NCI-H1436 (cell line): Measurements from ENCODE around the gene SLC50A1.

Source experiments
- DNase-seq: peaks from one replicate; lab custom pipeline; 2025; lab: John Stamatoyannopoulos, UW

Gene SLC50A1, protein sequence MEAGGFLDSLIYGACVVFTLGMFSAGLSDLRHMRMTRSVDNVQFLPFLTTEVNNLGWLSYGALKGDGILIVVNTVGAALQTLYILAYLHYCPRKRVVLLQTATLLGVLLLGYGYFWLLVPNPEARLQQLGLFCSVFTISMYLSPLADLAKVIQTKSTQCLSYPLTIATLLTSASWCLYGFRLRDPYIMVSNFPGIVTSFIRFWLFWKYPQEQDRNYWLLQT

DNA sequence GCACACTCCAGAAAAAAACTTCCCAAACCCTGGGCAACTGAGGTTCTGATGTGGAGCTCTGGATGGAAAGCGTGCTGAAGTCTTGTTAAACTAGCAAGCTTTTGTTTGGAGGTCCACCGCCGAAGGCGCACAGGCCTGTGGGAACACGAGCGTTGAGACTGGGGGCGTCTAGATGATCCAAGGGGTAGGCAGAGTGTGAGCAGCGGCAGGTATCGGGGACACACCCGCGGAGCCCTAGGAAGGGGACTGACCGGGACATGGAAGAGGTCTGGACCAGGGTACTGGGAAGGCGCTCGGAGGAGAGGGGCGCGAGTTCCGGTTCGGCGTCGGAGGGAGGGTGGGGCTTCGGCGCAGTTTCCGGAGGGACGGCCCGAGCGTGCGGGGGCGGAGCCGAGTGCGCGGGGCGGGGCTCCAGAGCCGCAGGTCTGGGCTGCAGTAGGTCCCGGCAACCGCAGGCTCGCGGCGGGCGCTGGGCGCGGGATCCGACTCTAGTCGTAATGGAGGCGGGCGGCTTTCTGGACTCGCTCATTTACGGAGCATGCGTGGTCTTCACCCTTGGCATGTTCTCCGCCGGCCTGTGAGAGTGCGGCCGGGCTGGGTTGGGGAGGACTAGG, at the start of gene SLC50A1:
Gene SLC50A1 (plus strand): TSS at position 438 of the 614 bp plus-strand sequence. CDS start 60 bp downstream, at position 498.
- DNase-seq, result peak; percentile 87

DNA sequence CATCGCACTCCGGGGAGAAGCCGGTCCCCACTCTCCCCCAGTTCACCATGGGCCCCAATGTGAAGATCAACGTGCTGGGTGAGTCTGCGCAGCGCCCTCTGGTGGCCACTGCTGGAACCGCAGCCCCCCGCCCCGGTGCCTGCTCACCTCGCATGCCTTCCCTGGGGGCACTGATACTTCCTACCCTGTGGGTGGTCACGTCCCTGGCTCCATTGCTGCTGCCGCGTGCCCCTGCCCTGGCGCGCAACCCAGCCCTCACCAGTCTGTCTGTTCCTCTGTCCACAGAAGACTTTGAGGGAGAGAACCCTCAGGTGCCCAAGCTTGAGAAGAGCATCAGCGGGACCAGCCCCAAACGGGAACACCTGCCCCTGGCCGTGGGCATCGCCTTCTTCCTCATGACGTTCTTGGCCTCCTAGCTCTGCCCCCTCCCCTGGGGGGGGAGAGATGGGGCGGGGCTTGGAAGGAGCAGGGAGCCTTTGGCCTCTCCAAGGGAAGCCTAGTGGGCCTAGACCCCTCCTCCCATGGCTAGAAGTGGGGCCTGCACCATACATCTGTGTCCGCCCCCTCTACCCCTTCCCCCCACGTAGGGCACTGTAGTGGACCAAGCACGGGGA, 49.4 kb upstream of the SLC50A1 start:
- peak; percentile 51 for DNase-seq

DNA sequence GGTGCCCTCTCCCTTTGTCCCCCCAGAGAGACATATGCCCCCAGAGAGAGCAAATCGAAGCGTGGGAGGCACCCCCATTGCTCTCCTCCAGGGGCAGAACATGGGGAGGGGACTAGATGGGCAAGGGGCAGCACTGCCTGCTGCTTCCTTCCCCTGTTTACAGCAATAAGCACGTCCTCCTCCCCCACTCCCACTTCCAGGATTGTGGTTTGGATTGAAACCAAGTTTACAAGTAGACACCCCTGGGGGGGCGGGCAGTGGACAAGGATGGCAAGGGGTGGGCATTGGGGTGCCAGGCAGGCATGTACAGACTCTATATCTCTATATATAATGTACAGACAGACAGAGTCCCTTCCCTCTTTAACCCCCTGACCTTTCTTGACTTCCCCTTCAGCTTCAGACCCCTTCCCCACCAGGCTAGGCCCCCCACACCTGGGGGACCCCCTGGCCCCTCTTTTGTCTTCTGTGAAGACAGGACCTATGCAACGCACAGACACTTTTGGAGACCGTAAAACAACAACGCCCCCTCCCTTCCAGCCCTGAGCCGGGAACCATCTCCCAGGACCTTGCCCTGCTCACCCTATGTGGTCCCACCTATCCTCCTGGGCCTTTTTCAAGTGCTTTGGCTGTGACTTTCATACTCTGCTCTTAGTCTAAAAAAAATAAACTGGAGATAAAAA, 48.7 kb upstream of the SLC50A1 start:
- no peak for DNase-seq

DNA sequence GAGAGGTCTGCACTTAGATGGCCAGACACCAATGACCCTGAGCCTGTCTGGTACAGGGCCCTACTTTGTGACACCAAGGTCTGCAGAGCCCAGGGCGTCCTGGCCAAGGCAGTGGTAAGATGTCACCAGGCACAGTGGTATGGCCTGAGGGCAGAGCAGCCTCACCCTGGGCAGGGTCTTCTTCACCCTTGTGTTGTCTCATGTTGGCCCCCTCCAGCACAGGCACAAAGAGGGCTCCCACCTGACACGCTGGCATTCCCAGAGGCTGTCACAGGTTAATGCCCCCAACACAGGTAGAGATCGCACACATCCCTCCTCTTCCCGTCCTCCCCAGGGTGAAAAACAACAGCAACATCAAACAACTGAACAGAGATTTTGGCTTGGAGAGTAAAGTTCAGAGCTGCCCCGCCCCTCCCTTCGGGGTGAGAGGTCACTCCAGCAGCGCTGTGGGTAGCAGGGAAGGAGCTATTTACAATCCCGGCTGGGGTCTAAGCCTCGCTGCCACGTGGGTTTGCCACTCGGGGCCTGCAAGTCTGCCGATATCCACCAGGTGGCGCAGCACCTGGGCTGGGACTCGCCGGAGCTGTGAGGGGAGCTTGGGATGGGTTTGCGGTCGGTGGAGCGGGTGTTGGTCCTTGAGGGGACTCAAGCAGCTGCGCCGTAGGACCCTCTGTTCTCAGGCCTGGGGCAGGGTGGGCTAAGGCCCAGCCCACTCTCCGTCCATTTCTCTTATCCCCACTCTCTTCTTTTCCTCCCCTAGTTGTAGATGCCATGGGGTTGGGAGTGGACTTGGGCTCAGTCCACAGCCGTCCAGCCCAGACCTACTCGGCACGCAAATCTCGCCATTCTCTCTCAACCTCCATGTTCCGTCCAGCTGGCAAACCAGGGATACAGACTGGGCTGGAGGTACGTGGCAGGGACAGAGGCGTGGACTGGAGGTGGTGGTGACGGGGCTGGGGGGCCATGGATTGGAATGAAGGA, 44.3 kb upstream of the SLC50A1 start:
- DNase-seq, result peak; percentile 66

DNA sequence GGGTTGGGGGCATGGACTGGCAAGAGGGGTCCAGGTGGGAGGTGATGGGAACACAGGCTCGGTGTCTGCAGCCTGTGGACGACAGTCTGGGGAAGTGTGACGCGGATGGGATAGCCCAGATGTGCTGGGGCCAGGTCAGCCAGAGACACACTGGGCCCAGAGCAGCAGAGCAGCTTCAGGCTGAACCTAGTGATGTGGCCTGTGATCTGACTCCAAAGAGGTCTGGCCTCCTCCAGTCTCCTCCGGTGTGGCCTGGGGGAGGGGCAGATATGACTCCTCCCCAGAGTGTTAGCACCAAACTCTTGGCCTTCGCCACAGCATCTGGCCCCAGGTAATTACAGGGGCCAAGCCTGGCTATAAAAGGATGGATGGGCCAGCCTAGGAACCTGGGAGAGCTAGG, 43.5 kb upstream of the SLC50A1 start:
- DNase-seq, result no peak

DNA sequence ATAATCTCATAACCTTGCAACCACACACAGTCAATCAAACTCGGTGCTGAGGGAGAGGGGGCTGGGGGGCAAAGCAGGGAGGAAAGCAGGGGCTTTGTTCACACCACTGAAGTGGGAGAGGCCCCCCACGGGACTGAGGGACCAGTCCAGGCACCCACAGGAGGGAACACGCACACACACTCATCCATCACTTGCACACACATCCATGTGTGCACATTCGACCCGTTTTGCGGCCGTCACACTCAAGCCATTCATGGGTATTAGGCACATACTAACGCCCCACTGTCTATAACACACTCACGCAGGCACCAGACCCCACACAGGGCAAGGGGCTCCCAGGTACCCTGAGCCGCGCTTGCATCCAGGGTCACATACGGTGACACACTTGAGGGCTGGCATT, 43.0 kb upstream of the SLC50A1 start:
- DNase-seq, result no peak

DNA sequence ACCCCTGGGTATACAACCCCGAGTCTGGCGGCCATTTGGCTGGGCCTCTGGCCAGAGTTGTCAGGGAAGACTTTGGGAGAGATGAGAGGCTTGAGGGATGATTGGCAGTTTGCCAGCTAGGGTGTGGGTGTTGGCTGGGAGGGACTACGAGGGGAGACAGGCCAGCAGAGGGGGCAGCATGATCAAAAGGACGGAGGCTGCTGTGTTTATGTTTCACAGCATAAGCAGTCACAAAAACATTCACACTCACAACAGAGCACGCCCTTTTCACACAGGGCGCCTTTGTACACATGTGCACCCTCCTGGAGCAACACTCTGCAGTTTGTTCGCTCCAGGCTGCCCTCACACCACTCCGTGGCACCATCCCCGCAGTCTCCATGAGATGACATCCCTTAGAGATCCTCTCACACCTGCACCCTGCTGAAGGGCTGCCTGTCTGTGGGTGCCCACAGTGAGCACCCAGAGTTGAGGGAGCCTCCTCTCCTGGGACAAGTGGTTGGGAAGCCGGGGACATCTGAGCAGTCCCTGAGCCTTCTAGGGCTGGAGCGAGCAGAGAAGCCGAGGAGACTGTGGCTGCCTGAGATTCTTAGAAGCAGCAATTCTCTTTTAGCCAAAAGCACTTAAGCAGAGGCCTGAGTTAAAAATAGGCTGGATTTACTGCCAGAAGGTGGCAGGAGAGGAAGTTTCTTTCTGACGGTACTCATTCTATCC, 41.6 kb upstream of the SLC50A1 start:
- peak; percentile 25 for DNase-seq

DNA sequence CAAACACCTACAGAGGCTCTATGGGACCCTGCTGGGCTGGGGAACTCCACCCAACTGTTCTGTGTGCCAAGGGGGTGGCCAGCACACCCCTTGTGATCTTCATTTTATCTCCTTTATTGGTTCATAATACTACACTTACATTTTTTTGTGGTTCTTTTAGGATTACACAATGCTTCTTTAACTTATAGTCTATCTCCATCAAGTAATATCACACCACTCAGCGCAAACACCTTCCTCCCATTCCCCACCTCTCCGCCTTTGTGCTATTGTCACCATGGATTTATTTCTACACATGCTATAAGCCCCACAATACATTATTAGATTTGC, 41.1 kb upstream of the SLC50A1 start:
- DNase-seq, result no peak

DNA sequence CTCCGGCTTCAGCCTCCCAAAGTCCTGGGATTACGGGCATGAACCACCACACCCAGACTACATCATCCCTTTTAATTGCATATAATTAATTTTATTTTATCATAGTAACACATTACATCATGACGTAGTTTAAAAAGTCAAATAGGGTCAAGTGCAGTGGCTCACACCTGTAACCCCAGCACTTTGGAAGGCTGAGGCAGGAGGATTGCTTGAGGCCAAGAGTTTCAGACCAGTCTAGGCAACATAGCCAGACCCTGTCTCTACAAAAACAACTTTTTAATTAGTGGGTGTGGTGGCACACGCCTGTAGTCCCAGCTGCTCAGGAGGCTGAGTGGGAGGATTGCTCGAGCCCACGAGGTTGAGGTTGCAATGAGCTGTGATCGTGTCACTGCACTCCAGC, 36.3 kb upstream of the SLC50A1 start:
- DNase-seq, result no peak

DNA sequence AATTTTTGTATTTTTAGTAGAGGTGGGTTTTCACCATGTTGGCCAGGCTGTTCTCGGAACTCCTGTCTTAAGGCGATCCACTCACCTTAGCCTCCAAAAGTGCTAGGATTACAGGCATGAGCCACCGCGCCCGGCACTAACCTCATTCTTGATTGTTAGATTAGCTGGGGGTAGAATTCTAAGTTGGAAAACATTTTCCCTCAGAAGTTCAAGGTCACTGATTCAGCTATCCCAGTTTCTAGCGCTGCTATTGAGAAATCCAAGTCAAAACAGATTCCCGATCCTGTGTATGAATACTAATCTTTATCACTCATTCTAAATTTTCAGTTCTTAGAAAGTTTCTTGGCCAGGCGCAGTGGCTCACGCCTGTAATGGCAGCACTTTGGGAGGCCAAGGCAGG, 32.3 kb upstream of the SLC50A1 start:
- no peak for DNase-seq

DNA sequence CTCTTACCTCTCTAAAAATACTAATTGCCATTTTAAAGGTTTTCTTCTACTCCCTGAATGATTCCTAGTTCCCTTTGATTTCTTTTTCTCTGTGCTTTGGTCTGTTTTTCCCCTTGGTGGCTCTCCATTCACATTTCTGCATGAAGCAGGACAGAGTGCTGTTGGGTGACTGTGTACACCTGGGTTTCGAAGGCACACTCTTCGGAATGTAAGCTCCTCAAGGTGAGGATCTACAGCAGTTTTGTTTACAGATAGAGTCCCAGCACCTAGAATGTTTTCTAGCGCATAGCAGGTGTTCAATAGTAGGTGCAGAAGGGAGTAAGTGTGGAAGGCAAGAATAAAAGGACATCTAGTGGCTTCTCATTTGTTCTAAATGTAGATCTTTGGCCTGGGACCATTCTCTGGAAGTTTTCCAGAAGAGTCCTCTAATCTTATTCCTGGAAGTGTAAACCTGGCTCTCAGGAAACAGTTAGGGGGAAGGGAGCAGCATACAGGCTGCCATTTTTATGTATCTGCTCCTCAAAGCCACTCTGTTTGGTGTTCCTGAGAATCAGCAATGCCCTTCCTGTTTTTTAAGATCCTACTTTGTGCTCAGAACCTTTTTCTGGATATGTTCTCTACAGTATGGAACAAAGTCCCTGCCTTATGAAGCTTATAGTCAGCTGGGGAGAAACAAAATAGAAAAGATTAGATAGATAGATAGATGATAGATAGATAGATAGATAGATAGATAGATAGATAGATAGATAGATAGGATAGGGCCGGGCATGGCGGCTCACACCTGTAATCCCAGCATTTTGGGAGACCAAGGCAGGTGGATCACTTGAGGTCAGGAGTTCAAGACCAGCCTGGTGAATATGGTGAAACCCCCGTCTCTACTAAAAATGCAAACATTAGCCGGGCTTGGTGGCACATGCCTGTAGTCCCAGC, 30.8 kb upstream of the SLC50A1 start:
- DNase-seq, result no peak

DNA sequence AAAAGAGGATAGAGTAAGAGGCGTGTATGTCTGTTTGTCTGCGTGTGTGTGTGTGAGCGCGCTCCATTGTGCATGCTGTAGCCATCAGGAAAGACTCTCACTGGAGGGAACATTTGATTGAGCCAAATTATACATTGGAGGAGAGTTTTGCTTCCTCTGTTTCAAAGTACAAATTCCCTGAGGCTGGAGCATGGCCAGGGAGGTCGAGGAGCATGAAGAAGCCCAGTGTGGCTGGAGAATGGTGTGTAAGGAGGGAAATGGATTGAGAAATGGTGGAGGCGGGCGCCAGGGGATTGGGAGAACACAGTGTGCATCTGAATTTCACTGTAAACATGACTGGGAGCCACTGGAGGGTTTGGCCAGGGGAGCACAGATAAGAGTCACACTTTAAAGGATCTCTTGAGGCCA, 30.0 kb upstream of the SLC50A1 start:
- no peak for DNase-seq

DNA sequence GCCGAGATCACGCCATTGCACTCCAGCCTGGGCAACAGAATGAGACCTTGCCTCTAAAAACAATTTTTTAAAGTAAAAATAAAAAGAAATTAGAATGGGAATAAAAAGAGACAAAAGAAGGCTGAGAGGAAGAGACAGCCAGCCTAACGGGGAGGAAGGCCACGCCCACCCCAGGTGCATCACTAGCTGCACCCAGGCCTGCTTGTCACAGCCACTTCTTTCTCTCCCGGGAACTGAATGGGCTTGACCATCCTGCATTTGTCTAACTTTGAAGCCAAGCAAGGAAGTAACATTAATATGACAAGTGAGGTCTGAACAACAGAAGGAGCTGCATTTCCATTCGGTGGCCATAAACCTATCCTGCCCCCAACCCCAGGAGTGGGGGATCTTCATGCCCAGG, 28.8 kb upstream of the SLC50A1 start:
- DNase-seq, result no peak

DNA sequence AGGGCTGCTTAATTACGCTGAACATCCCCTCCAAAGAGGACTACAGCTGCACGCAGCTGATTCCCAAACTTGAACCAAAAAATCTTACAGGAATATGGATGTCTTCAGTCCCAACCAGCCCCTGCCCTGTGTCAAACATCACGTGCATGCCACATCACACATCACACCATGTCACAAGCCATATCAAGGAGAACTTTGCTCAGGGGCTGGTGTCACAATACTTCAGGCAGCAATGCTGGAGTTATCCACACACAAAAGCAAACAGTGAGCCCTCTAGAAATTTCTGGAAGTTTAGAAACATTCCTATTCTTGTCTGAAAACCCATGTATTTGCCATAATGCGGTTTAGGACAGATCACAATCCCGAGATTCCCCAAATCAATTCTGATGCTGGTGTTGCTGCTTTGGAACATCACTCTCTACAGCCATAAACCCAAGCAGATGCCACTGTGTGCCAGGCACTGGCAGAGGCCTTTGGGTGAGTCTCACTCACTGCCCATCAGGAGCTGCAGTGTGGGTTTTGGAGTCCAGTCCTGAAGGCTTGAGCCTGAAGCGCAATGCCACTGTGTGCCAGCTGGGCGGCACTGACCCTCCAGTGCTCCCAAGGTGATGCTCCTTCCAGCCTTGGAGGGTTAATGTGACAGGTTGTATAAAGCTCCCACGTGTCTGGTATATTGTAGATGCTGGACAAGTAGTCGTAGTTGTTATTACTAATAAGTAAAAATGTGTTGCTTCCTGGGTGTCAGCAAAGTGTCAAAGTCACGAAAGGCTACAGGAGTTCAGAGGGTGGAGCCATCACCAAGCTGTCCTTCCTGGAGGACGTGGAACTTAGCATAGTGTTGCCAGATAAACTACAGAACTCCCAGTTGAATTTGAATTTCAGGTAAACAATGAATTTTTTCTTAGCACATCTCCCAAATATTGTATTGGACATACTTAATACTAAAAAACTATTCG, 28.1 kb upstream of the SLC50A1 start:
- DNase-seq, result no peak

DNA sequence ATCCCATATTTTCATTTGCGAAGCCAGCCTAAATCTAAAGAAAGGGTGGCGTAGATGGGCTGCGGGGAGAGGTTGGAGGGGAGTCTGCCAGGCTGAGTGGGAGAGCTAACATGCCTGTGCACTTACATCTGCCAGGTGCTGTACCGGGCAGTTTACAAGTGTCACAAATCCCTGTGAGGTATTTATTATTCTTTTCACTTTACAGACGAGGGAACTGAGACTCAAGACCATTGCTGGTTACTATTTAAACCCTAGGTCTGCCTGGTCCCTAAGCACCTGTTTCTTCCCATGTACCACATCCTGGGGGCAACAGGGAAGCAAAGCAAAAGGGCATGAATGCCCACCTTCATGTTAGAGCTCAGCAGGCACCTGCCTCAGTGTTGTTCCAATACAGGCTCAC, 27.4 kb upstream of the SLC50A1 start:
- no peak for DNase-seq

DNA sequence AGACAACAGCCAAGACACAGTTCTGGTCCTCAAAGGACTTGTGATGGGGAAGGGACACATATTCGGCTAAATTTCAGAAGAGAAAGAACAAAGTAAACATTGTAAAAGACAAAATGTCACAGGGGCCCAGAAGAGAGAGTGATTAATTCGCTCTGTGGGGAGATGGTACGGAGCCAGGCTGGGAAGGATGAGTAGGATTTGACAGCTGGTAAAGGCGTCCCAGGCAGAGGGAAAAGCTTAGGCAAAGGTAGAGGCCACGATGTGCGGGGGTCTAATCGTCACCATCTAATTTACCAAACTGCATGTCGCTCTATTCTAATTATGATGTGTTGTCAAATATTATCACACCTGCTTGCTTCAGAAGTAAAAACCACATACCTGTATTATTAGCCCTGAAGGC, 25.3 kb upstream of the SLC50A1 start:
- no peak for DNase-seq

DNA sequence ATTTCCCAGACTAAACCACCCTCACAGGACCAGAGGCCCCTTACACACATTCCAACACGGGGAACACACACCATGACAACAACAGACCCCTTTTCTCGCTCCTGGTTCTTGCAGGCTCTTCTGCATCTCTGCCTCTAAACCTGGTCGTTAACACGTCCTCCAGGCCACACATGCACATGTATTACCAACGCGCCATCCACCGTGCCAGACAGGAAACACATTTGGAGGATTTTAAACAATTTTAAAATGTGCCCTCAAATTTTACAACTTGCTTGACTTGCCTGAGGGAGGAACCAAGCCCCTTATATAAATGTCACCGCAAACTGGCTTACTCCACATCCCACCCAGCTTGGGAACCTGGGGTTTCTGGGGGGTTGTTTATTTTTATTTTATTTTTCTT, 24.8 kb upstream of the SLC50A1 start:
- DNase-seq, result no peak

DNA sequence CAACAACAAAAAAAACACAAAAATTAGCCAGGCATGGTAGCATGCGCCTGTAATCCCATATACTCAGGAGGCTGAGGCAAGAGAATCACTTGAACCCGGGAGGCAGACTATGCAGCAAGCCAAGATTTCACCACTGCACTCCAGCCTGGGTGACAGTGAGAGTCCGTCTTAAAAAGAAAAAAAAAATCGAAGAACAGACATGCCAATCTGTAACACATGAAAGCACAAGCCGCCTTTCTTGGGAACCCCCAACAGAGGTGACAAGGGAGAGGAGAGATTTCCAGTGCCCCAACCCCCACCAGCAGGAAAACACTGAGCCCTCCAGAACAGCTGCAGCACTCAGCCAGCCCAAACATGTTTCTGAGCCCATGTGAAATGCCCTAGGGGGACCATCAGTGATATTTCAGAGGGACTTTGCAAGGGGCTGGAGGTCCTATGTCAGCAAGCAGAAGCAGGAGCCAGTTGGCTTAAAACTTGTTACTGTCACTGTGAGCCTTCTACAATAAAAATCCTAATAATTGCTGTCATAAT, 22.1 kb upstream of the SLC50A1 start:
- no peak for DNase-seq
